RWPE2 (cell line): ENCODE results near the gene CIRBP.
A peak's percentile ranks its signal among the peaks of the same experiment; 100 is the strongest.

ENCODE experiments used
- ATAC-seq: fragments of 200-7000 bp; cut with Tn5 transposase; 3 replicates; pipeline ENCODE4 v1.9.1; 2021; ENCODE audit warnings: low read depth
- DNase-seq: peaks from one replicate; pipeline ENCODE4 v3.0.0-alpha.2; 2020; ENCODE audit warnings: low spot score
- H3K27ac ChIP-seq: fragments of 450-650 bp; 2 replicates; pipeline ENCODE4 v1.5.1; 2017; ENCODE audit warnings: mild to moderate bottlenecking; ENCODE audit not compliant: poor library complexity, severe bottlenecking
- H3K27me3 ChIP-seq: fragments of 250-450 bp; sonication (Bioruptor Pico); 2 replicates; pipeline ENCODE4 v1.5.1; 2021; ENCODE audit warnings: mild to moderate bottlenecking, moderate library complexity; ENCODE audit not compliant: insufficient read depth, poor library complexity, severe bottlenecking
- H3K36me3 ChIP-seq: fragments of 250-450 bp; sonication (Bioruptor Pico); 2 replicates; pipeline ENCODE4 v1.5.1; 2020; ENCODE audit warnings: low read depth, mild to moderate bottlenecking, moderate library complexity
- H3K4me1 ChIP-seq: fragments of 250-450 bp; sonication (Bioruptor Pico); 2 replicates; pipeline ENCODE4 v1.5.1; 2021; ENCODE audit warnings: mild to moderate bottlenecking, moderate library complexity; ENCODE audit not compliant: insufficient read depth, poor library complexity, severe bottlenecking
- H3K4me3 ChIP-seq: fragments of 250-450 bp; sonication (Bioruptor Pico); 2 replicates; pipeline ENCODE4 v1.5.1; 2021; ENCODE audit warnings: mild to moderate bottlenecking, moderate library complexity; ENCODE audit not compliant: severe bottlenecking
- H3K9me3 ChIP-seq: fragments of 250-450 bp; sonication (Bioruptor Pico); 2 replicates; pipeline ENCODE4 v1.5.1; 2021; ENCODE audit warnings: mild to moderate bottlenecking, moderate library complexity; ENCODE audit not compliant: severe bottlenecking
- TF ChIP-seq, protein P1 (sequence below): fragments of 450-650 bp; IDR thresholded peaks from one replicate; pipeline ENCODE4 v1.5.1; 2017; ENCODE audit warnings: mild to moderate bottlenecking, moderate library complexity; ENCODE audit not compliant: poor library complexity, severe bottlenecking

CIRBP gene

DNA sequence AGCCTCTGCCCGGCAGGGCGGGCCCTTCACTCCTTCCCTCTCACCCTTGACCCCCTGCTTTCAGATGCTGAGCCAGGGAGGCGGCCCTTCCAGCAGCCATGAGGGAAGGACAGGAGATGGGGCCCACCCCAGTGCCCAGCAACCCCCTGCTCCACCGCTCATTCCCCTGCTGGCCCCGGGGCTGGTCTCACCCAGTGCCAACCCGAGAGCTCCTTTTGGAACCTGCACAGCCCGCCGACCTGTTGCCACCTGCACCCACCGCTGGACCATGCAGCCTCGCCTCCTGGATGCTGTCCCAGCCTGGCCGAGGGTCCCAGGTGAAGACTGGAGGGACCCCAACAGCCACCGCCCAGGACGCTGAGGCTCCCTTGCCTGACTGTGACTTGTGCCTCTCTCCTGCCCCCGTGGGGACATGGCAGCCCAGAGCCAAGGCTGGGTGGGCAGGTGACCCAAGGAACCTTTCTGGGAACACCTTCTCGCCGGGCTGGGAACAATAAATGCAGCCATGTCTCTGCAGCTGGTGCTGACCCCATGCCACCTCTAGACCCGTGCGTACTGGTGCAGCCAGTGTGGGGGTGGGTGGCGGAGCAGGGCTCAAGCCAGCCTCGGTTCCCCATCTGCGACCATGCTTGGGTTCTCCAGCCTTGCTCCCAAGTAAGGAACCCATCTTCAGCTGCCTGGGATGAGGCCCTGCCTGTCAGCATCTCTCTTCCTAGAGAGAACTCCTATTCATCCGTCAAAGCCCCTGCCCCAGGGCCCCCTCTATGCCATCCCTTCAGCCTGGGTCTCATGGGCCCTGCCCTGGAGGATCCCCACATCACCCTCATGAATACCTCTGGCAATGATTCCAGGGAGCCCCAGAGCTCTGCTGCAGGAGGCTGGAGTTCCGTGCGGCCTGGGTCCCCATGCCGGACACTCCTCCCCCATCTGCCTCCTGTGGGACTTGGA, 9.9 kb downstream of the CIRBP start:
- ATAC-seq (no peak), DNase-seq (no peak)
- peaks cover 3% of the 10 kb centered on the region for H3K4me1 ChIP-seq
- no peak overlapping the region for H3K27ac ChIP-seq
- peaks cover under 1% of the 10 kb centered on the region for H3K27me3 ChIP-seq
- H3K36me3 ChIP-seq = peaks cover 17% of the 10 kb centered on the region
- TF ChIP-seq, protein P1, sequence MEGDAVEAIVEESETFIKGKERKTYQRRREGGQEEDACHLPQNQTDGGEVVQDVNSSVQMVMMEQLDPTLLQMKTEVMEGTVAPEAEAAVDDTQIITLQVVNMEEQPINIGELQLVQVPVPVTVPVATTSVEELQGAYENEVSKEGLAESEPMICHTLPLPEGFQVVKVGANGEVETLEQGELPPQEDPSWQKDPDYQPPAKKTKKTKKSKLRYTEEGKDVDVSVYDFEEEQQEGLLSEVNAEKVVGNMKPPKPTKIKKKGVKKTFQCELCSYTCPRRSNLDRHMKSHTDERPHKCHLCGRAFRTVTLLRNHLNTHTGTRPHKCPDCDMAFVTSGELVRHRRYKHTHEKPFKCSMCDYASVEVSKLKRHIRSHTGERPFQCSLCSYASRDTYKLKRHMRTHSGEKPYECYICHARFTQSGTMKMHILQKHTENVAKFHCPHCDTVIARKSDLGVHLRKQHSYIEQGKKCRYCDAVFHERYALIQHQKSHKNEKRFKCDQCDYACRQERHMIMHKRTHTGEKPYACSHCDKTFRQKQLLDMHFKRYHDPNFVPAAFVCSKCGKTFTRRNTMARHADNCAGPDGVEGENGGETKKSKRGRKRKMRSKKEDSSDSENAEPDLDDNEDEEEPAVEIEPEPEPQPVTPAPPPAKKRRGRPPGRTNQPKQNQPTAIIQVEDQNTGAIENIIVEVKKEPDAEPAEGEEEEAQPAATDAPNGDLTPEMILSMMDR = no peak
- H3K4me3 ChIP-seq = no peak overlapping the region
- no peaks in the 10 kb centered on the region for H3K9me3 ChIP-seq

GRCh38 chr19:1279782-1280341, 10.7 kb downstream of the CIRBP start:
- DNase-seq = no peak
- no peak overlapping the region for H3K27ac ChIP-seq
- H3K4me1 ChIP-seq = no peaks in the 10 kb centered on the region
- H3K4me3 ChIP-seq = no peak overlapping the region
- H3K36me3 ChIP-seq = peaks cover 8% of the 10 kb centered on the region
- TF ChIP-seq, protein P1 = peak; percentile 90
- ATAC-seq = peak; percentile 51
- H3K9me3 ChIP-seq = no peaks in the 10 kb centered on the region
- H3K27me3 ChIP-seq = peaks cover 9% of the 10 kb centered on the region

DNA sequence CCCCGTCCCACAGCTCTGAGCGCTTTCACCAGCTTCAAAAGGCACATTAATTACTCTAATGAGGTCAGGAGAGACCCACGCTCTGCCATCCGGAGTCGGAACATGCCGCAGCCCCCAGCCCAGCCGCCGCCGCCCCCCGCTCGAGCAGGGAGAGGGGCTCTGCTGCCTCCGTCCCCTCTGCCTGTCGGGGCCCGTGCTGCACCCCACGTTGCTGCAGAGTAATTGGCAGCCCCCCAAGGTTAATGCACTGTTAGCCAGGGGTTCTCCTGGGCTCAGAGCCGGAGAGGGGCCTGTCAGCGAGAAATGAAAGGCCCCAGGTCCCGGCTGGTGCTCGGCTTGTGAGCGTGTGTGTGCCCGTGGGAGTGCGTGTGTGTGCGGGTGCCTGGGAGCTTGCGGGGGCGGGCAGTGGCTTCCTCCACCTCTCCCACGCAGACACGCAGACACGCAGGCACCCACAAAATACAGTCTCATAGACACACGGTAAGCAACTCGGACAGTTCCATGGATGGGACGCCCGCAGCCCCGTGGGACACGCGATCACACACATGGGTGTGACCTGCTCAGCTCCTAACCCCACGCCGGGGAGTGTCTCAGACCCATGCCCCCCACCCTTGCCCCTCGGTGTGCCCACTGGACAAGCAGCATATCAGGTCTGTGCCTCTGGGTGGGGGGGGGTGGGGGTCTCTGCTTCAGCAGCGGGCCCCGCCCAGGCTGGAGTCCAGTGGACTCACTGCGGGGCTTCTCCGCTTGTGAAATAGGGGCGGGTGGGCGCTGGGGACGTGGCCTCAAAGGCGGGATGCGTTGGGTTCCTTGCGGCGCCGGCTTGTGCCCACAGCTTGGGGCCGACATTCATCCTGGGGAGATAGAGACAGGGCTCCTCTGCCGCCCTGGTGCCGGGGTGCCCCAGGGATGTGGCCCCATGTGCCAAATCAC, 11.8 kb downstream of the CIRBP start:
- H3K4me1 ChIP-seq = no peaks in the 10 kb centered on the region
- no peaks in the 10 kb centered on the region for H3K9me3 ChIP-seq
- H3K27ac ChIP-seq = no peak overlapping the region
- no peak for DNase-seq
- H3K27me3 ChIP-seq = peaks cover 15% of the 10 kb centered on the region
- TF ChIP-seq, protein P1 = no peak
- H3K36me3 ChIP-seq = peaks cover 6% of the 10 kb centered on the region; the same call in 1 of the 2 replicates
- ATAC-seq = no peak
- no peak overlapping the region for H3K4me3 ChIP-seq

DNA sequence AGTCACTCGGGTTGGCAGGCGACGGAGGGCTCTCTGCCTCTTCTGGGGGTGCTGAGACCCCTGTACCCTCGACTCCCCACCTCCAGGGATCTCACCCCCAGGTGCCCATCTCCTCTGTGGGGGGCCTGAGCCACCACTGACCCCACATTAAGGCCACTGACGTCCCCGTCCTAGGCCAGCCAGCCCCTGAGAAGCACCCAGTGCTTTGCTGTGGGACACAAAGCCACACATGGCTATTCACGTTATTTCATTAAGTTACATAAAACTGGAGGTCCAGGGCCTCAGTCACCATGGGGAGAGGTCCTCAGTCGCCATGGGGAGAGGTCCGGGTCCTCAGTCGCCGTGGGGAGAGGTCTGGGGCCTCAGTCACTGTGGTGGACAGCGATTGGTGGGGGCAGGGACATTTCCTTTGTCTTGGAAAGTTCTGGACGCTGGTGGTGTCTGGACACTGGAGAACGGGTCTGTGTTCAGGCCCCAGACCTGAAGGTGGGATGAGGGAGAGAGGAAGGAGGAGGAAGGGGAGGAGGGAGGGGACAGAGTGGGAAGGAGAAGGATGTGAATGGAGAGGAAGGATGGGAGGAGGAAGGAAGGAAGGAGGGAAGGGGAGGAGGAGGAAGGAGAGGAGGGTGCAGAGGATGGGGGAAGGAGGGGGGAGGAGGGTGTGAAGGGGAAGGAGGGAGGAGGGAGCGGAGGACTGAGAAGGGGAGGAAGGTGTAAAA, 12.6 kb downstream of the CIRBP start:
- DNase-seq (no peak), ATAC-seq (no peak)
- Histone ChIP-seq H3K4me3 (no peak overlapping the region), H3K9me3 (no peaks in the 10 kb centered on the region), H3K36me3 (peaks cover 6% of the 10 kb centered on the region; the same call in 1 of the 2 replicates), H3K4me1 (no peaks in the 10 kb centered on the region), H3K27ac (no peak overlapping the region), H3K27me3 (peaks cover 20% of the 10 kb centered on the region)
- TF ChIP-seq, protein P1 = no peak
